H9 (cell line): ENCODE results near the gene TFRC. TPM values are rescaled to one million over a fixed set of nuclear protein-coding genes. Genes with fewer than 3 reads are reported as not detected.
A peak's percentile ranks its signal among the peaks of the same experiment; 100 is the strongest.

Source experiments
- DNase-seq: peaks from one replicate; pipeline ENCODE4 v3.0.0-alpha.2; 2017
- H2AFZ ChIP-seq: one replicate; pipeline ENCODE4 v1.6.1; 2013; ENCODE audit warnings: mild to moderate bottlenecking, low read length, control low read depth, moderate library complexity
- H2AK5ac ChIP-seq: 2 replicates; pipeline ENCODE4 v1.6.1; 2013; ENCODE audit warnings: low read length, control low read depth, mixed read lengths; ENCODE audit not compliant: insufficient read length
- H2BK120ac ChIP-seq: one replicate; pipeline ENCODE4 v1.6.1; 2013; ENCODE audit warnings: low read depth, mild to moderate bottlenecking, low read length, control low read depth, inconsistent platforms; ENCODE audit not compliant: poor library complexity, severe bottlenecking
- H2BK12ac ChIP-seq: 2 replicates; pipeline ENCODE4 v1.6.1; 2013; ENCODE audit warnings: low read length, control low read depth, mixed read lengths, low read depth; ENCODE audit not compliant: insufficient read length
- H2BK15ac ChIP-seq: 2 replicates; pipeline ENCODE4 v1.6.1; 2013; ENCODE audit warnings: low read depth, low read length, control low read depth
- H2BK20ac ChIP-seq: one replicate; pipeline ENCODE4 v1.6.1; 2013; ENCODE audit warnings: low read depth, mild to moderate bottlenecking, low read length, control low read depth, inconsistent platforms; ENCODE audit not compliant: poor library complexity, severe bottlenecking
- H2BK5ac ChIP-seq: 2 replicates; pipeline ENCODE4 v1.6.1; 2013; ENCODE audit warnings: low read length, control low read depth, mixed read lengths; ENCODE audit not compliant: insufficient read length
- H3K14ac ChIP-seq: 2 replicates; pipeline ENCODE4 v1.6.1; 2013; ENCODE audit warnings: low read length, control low read depth; ENCODE audit not compliant: insufficient read depth
- H3K18ac ChIP-seq: 2 replicates; pipeline ENCODE4 v1.6.1; 2013; ENCODE audit warnings: low read depth, mild to moderate bottlenecking, mixed read lengths, low read length, control low read depth; ENCODE audit not compliant: insufficient read length
- H3K23ac ChIP-seq: 2 replicates; pipeline ENCODE4 v1.6.1; 2013; ENCODE audit warnings: low read length, control low read depth, mixed read lengths, low read depth; ENCODE audit not compliant: insufficient read length
- H3K23me2 ChIP-seq: 2 replicates; pipeline ENCODE4 v1.6.1; 2013; ENCODE audit warnings: low read depth, mild to moderate bottlenecking, mixed read lengths, low read length, control low read depth; ENCODE audit not compliant: insufficient read length, poor library complexity, severe bottlenecking
- H3K27ac ChIP-seq: 2 replicates; pipeline ENCODE4 v1.5.1; 2013; ENCODE audit warnings: low read length, control low read depth, mixed read lengths, low read depth; ENCODE audit not compliant: insufficient read length
- H3K27me3 ChIP-seq: 2 replicates; pipeline ENCODE4 v1.6.1; 2013; ENCODE audit warnings: low read length, control low read depth, inconsistent platforms; ENCODE audit not compliant: insufficient read depth
- H3K4ac ChIP-seq: 2 replicates; pipeline ENCODE4 v1.6.1; 2013; ENCODE audit warnings: low read depth, mild to moderate bottlenecking, control low read depth, inconsistent platforms, low read length, moderate library complexity
- H3K4me1 ChIP-seq: 2 replicates; pipeline ENCODE4 v1.6.1; 2013; ENCODE audit warnings: low read length, control low read depth, inconsistent platforms; ENCODE audit not compliant: insufficient read depth
- H3K4me2 ChIP-seq: 2 replicates; pipeline ENCODE4 v1.6.1; 2013; ENCODE audit warnings: low read length, control low read depth, mixed read lengths; ENCODE audit not compliant: insufficient read length, insufficient read depth
- H3K56ac ChIP-seq: 2 replicates; pipeline ENCODE4 v1.6.1; 2013; ENCODE audit warnings: low read depth, mild to moderate bottlenecking, mixed read lengths, low read length, control low read depth; ENCODE audit not compliant: insufficient read length
- H3K79me1 ChIP-seq: 2 replicates; pipeline ENCODE4 v1.6.1; 2013; ENCODE audit warnings: low read depth, mild to moderate bottlenecking, moderate library complexity, low read length, control low read depth, inconsistent platforms; ENCODE audit not compliant: insufficient read depth, poor library complexity, severe bottlenecking
- H3K79me2 ChIP-seq: 2 replicates; pipeline ENCODE4 v1.6.1; 2013; ENCODE audit warnings: low read length, control low read depth, inconsistent platforms; ENCODE audit not compliant: insufficient read depth
- H3K9ac ChIP-seq: 2 replicates; pipeline ENCODE4 v1.6.1; 2013; ENCODE audit warnings: low read length, control low read depth, mixed read lengths; ENCODE audit not compliant: insufficient read length; ENCODE audit errors: extremely low read depth
- H3K9me3 ChIP-seq: one replicate; pipeline ENCODE4 v1.6.1; 2013; ENCODE audit warnings: low read depth, low read length, inconsistent platforms; ENCODE audit not compliant: control insufficient read depth
- H3T11ph ChIP-seq: one replicate; pipeline ENCODE4 v1.6.1; 2013; ENCODE audit warnings: mild to moderate bottlenecking, low read length, control low read depth, inconsistent platforms
- H4K20me1 ChIP-seq: one replicate; pipeline ENCODE4 v1.6.1; 2013; ENCODE audit not compliant: control insufficient read depth, insufficient read length, insufficient read depth
- H4K5ac ChIP-seq: 2 replicates; pipeline ENCODE4 v1.6.1; 2013; ENCODE audit warnings: low read depth, mild to moderate bottlenecking, mixed read lengths, low read length, control low read depth; ENCODE audit not compliant: insufficient read length
- H4K8ac ChIP-seq: replicated peaks from 2 replicates; pipeline ENCODE4 v1.6.1; 2013; ENCODE audit warnings: low read length, control low read depth, mixed read lengths, low read depth; ENCODE audit not compliant: insufficient read length
- H4K91ac ChIP-seq: 2 replicates; pipeline ENCODE4 v1.6.1; 2013; ENCODE audit warnings: low read depth, mild to moderate bottlenecking, moderate library complexity, mixed read lengths, low read length, control low read depth; ENCODE audit not compliant: insufficient read length
- H3K27ac Mint-ChIP-seq, 3 experiments: 2 replicates in 2 of 3; 3 replicates in 1 of 3; pipeline ENCODE4 v1.8.0; 2020 to 2021; ENCODE audit warnings: mixed read lengths in 3 of 3, mild to moderate bottlenecking in 1 of 3, moderate library complexity in 1 of 3
- H3K27me3 Mint-ChIP-seq: 2 replicates; pipeline ENCODE4 v1.8.0; 2021; ENCODE audit warnings: low read depth, mild to moderate bottlenecking, moderate library complexity, mixed read lengths
- H3K36me3 Mint-ChIP-seq, 3 experiments: 2 replicates in 2 of 3; 3 replicates in 1 of 3; pipeline ENCODE4 v1.8.0; 2020 to 2021; ENCODE audit warnings: low read depth in 3 of 3, mixed read lengths in 3 of 3; ENCODE audit not compliant: insufficient read depth in 1 of 3
- H3K4me1 Mint-ChIP-seq, 2 experiments: 2 replicates each; pipeline ENCODE4 v1.8.0; 2020; ENCODE audit warnings: mixed read lengths in 2 of 2
- H3K4me3 Mint-ChIP-seq, 2 experiments: 2 replicates in 1 of 2; 3 replicates in 1 of 2; pipeline ENCODE4 v1.8.0; 2020 to 2021; ENCODE audit warnings: mild to moderate bottlenecking in 2 of 2, mixed read lengths in 2 of 2, moderate library complexity in 1 of 2
- H3K9me3 Mint-ChIP-seq, 2 experiments: 2 replicates in 1 of 2; 3 replicates in 1 of 2; pipeline ENCODE4 v1.8.0; 2020; ENCODE audit warnings: mild to moderate bottlenecking in 2 of 2, mixed read lengths in 2 of 2, moderate library complexity in 1 of 2
- CTCF ChIP-seq: fragments of 200-600 bp; sonication (generic); conservative IDR thresholded peaks from 3 replicates; pipeline ENCODE4 v1.8.0; 2021; ENCODE audit warnings: antibody characterized with exemption, mild to moderate bottlenecking
- WGBS: extraction: QIAGEN DNeasy Blood & Tissue Kit; methylation state at CpG from one replicate; pipeline ENCODE4 v1.1.7; 2013; ENCODE audit warnings: missing lambda C conversion rate, low lambda C conversion rate, mixed read lengths; ENCODE audit not compliant: insufficient read length; ENCODE audit errors: extremely low coverage; 5-methylcytosine and 5-hydroxymethylcytosine counted together
- total RNA-seq: library from RNA; stranded (reverse); gene quantifications from 2 replicates; pipeline ENCODE4 v1.2.1, GENCODE V29; 2021

Gene TFRC
- total RNA-seq, 1 experiment from 2014 or later: 135 TPM

- Histone ChIP-seq H3K27me3 (no peaks in the 10 kb centered on the region), H3K9ac (no peak overlapping the region), H4K91ac (no peak overlapping the region), H3K23me2 (no peaks in the 10 kb centered on the region), H3K27ac (no peak overlapping the region), H3K14ac (no peak overlapping the region), H3T11ph (no peak overlapping the region), H3K79me1 (no peaks in the 10 kb centered on the region), H2BK15ac (no peak overlapping the region), H2AK5ac (no peak overlapping the region), H3K4ac (no peak overlapping the region), H3K79me2 (no peaks in the 10 kb centered on the region), H3K9me3 (no peaks in the 10 kb centered on the region), H4K8ac (peak overlapping the region; percentile 73), H2BK20ac (no peak overlapping the region), H2BK12ac (no peak overlapping the region), H3K18ac (peak overlapping the region; percentile 48), H4K20me1 (no peaks in the 10 kb centered on the region), H4K5ac (no peak overlapping the region), H2BK5ac (no peak overlapping the region), H3K23ac (no peak overlapping the region), H2AFZ (no peak overlapping the region), H3K4me2 (no peak overlapping the region), H3K56ac (no peak overlapping the region), H2BK120ac (no peak overlapping the region), H3K4me1 (no peaks in the 10 kb centered on the region)
- H3K4me3 Mint-ChIP-seq: no peak overlapping the region
- H3K9me3 Mint-ChIP-seq: no peaks in the 10 kb centered on the region
- WGBS: no CpG with 5 or more reads among the region's 11 CpGs
- TF ChIP-seq CTCF: no peak
- H3K27ac Mint-ChIP-seq: peak overlapping the region in 2 of 3 experiments; percentile 82 to 88; a peak in 4 of 7 replicates
- no peaks in the 10 kb centered on the region for H3K36me3 Mint-ChIP-seq
- H3K4me1 Mint-ChIP-seq: peaks cover 6 to 8% of the 10 kb centered on the region in 2 experiments
- peaks cover 1% of the 10 kb centered on the region for H3K27me3 Mint-ChIP-seq
- no peak for DNase-seq
Observed at GRCh38 chr3:196096382-196096953, 14.6 kb upstream of the TFRC start.
